Measurements from ENCODE around the gene RBM4B. TPM values are rescaled to one million over a fixed set of nuclear protein-coding genes. Genes with fewer than 3 reads are reported as not detected.

The RBM4B gene
- total RNA-seq, 1 experiment from 2014 or later, result 13.1 TPM

- DNase-seq, result no peak
- H3K27me3 ChIP-seq (ENCODE audit: control insufficient read depth, insufficient read depth, low read length), result no peaks in the 10 kb centered on the region
- peaks cover 57% of the 10 kb centered on the region for H3K36me3 ChIP-seq (replicated peaks; ENCODE audit: control insufficient read depth, insufficient read depth, low read length)
- no peak overlapping the region for H3K4me3 ChIP-seq (ENCODE audit: insufficient read depth, low read depth, low read length)
Measured at GRCh38 chr11:66629356-66629755, 48.3 kb downstream of the RBM4B start.

GRCh38 chr11:66628061-66628603, 49.6 kb downstream of the RBM4B start:
- Histone ChIP-seq H3K36me3 (replicated peaks; ENCODE audit: control insufficient read depth, insufficient read depth, low read length) (peaks cover 61% of the 10 kb centered on the region), H3K4me3 (ENCODE audit: insufficient read depth, low read depth, low read length) (no peak overlapping the region), H3K27me3 (ENCODE audit: control insufficient read depth, insufficient read depth, low read length) (no peaks in the 10 kb centered on the region)
- DNase-seq, result no peak

GRCh38 chr11:66626926-66627325, 50.8 kb downstream of the RBM4B start:
- Histone ChIP-seq H3K4me3 (ENCODE audit: insufficient read depth, low read depth, low read length) (no peak overlapping the region), H3K36me3 (replicated peaks; ENCODE audit: control insufficient read depth, insufficient read depth, low read length) (peaks cover 68% of the 10 kb centered on the region), H3K27me3 (ENCODE audit: control insufficient read depth, insufficient read depth, low read length) (no peaks in the 10 kb centered on the region)
- DNase-seq, result no peak

DNA sequence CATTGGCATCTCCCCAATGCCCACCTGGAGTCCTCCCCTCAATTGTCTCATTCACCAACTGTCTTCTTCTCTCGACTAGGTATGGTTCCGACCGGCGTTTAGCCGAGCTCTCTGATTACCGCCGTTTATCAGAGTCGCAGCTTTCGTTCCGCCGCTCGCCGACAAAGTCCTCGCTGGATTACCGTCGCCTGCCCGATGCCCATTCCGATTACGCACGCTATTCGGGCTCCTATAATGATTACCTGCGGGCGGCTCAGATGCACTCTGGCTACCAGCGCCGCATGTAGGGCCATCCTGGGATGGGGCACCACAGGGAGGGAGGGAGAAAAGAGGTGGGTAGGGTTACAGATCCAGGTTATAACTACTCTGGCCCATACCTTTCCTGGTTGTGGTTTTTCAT, 51.3 kb downstream of the RBM4B start:
- Histone ChIP-seq H3K36me3 (replicated peaks; ENCODE audit: control insufficient read depth, insufficient read depth, low read length) (peaks cover 68% of the 10 kb centered on the region), H3K4me3 (ENCODE audit: insufficient read depth, low read depth, low read length) (no peak overlapping the region), H3K27me3 (ENCODE audit: control insufficient read depth, insufficient read depth, low read length) (no peaks in the 10 kb centered on the region)
- no peak for DNase-seq

DNA sequence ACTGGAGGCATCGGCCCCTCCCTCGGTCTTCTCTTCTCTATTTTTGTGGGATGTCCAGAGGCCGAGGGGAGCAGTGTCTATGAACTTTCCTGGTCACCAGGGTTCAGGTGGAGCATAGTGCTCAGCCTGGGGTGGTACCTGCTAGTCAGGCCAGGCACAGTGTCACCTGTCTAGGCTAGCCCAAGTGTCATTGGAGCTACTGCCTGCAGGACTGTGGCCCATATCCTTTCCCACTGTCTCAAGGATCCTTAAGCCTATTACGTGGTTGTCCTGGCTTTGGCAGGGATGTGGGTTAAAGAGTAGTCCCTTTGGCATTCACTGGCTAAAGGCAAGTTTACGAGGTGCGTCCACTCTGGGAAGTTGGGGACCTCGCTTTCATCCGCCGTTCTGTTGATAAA, 51.9 kb downstream of the RBM4B start:
- no peak for DNase-seq
- Histone ChIP-seq H3K36me3 (replicated peaks; ENCODE audit: control insufficient read depth, insufficient read depth, low read length) (peaks cover 70% of the 10 kb centered on the region), H3K4me3 (ENCODE audit: insufficient read depth, low read depth, low read length) (no peak overlapping the region), H3K27me3 (ENCODE audit: control insufficient read depth, insufficient read depth, low read length) (no peaks in the 10 kb centered on the region)

GRCh38 chr11:66625041-66625751, 52.5 kb downstream of the RBM4B start:
- H3K36me3 ChIP-seq (replicated peaks; ENCODE audit: control insufficient read depth, insufficient read depth, low read length), result peaks cover 68% of the 10 kb centered on the region

GRCh38 chr11:66624450-66624849, 53.2 kb downstream of the RBM4B start:
- Histone ChIP-seq H3K27me3 (ENCODE audit: control insufficient read depth, insufficient read depth, low read length) (no peaks in the 10 kb centered on the region), H3K4me3 (ENCODE audit: insufficient read depth, low read depth, low read length) (no peak overlapping the region), H3K36me3 (replicated peaks; ENCODE audit: control insufficient read depth, insufficient read depth, low read length) (peaks cover 62% of the 10 kb centered on the region)
- DNase-seq, result no peak

More at GRCh38 chr11:66625041-66625751, 52.5 kb downstream of the RBM4B start:
- Histone ChIP-seq H3K4me3 (ENCODE audit: insufficient read depth, low read depth, low read length) (no peak overlapping the region), H3K27me3 (ENCODE audit: control insufficient read depth, insufficient read depth, low read length) (no peaks in the 10 kb centered on the region)
- DNase-seq, result no peak

GRCh38 chr11:66619080-66619554, 58.6 kb downstream of the RBM4B start:
- Histone ChIP-seq H3K4me3 (ENCODE audit: insufficient read depth, low read depth, low read length) (no peak overlapping the region), H3K36me3 (replicated peaks; ENCODE audit: control insufficient read depth, insufficient read depth, low read length) (peaks cover 28% of the 10 kb centered on the region), H3K27me3 (ENCODE audit: control insufficient read depth, insufficient read depth, low read length) (no peaks in the 10 kb centered on the region)
- no peak for DNase-seq

DNA sequence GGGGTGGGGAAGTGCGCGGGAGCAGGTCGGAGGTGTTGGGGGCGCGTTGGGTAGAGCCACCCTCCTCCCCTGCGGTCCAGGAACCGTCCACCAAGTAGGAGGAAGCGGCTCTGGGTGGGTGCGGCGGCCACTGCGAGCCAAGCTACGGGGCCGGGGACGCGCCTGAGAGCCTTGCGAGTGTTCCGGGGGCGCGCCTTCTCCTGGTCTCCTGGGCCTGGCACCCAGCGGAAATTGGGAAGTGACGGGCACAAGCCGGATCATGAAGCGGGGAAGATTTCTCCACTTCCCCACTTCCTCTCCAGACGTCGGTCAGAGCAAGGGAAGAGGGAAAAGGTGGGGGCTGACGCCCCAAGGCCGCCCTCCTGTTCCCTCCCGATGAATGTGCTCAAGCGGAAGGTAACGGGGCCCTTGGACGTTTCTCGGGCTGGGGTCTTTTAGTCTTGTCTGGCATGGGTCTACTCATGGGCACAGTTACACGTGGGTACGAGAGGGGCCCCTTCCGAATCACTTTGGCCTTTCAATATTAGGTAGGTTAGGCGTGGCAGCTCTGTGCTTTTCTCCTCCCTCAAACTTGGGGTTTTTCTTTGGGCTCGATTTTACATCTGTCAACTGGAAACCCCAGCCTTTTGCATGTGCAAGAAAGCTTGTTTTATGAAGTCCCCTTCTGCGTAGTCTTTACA, 60.4 kb downstream of the RBM4B start:
- Histone ChIP-seq H3K36me3 (replicated peaks; ENCODE audit: control insufficient read depth, insufficient read depth, low read length) (peaks cover 18% of the 10 kb centered on the region), H3K27me3 (ENCODE audit: control insufficient read depth, insufficient read depth, low read length) (no peaks in the 10 kb centered on the region), H3K4me3 (ENCODE audit: insufficient read depth, low read depth, low read length) (peak overlapping the region; percentile 97)
- DNase-seq, result no peak

GRCh38 chr11:66616379-66617154, 61.1 kb downstream of the RBM4B start, which contains the start of gene RBM14:
Gene RBM14 (plus strand): TSS chr11:66616630. CDS start chr11:66616721, 91 bp downstream.
- H3K27me3 ChIP-seq (ENCODE audit: control insufficient read depth, insufficient read depth, low read length), result no peaks in the 10 kb centered on the region
- peak within 1 kb of the TSS; percentile 97 for H3K4me3 ChIP-seq (ENCODE audit: insufficient read depth, low read depth, low read length)
- H3K36me3 ChIP-seq (replicated peaks; ENCODE audit: control insufficient read depth, insufficient read depth, low read length), result peaks cover 18% of the 10 kb centered on the region
- peak; percentile 100 for DNase-seq

Other genes starting within 250 kb of the RBM4B start
- 148 and 174 TPM in 2 replicates for gene MRPL11, start 239.0 kb downstream of the RBM4B start, total RNA-seq (2014; rRNA removed; shearing (Covaris generic))
- gene PELI3, start 211.0 kb downstream of the RBM4B start, total RNA-seq (2014; rRNA removed; shearing (Covaris generic)), result 8.1 and 9.5 TPM in 2 replicates
- 146 and 156 TPM in 2 replicates for gene DPP3, start 197.5 kb downstream of the RBM4B start, total RNA-seq (2014; rRNA removed; shearing (Covaris generic))
- gene BBS1, start 167.3 kb downstream of the RBM4B start, total RNA-seq (2014; rRNA removed; shearing (Covaris generic)), result 25.4 and 26.5 TPM in 2 replicates
- 14.8 and 25.8 TPM in 2 replicates for gene ZDHHC24, start 131.8 kb downstream of the RBM4B start, total RNA-seq (2014; rRNA removed; shearing (Covaris generic))
- 36.9 and 68.8 TPM in 2 replicates for gene ACTN3, start 131.0 kb downstream of the RBM4B start, total RNA-seq (2014; rRNA removed; shearing (Covaris generic))
- 4.8 and 5.1 TPM in 2 replicates for gene CTSF, start 109.3 kb downstream of the RBM4B start, total RNA-seq (2014; rRNA removed; shearing (Covaris generic))
- gene CCDC87, start 84.8 kb downstream of the RBM4B start, total RNA-seq (2014; rRNA removed; shearing (Covaris generic)), result 0.52 and 0.67 TPM in 2 replicates
- 47.6 and 53.7 TPM in 2 replicates for gene CCS, start 84.7 kb downstream of the RBM4B start, total RNA-seq (2014; rRNA removed; shearing (Covaris generic))
- gene RBM14, start 61.3 kb downstream of the RBM4B start, total RNA-seq (2014; rRNA removed; shearing (Covaris generic)), result 51.6 and 55.2 TPM in 2 replicates
- 120 and 134 TPM in 2 replicates for gene RBM4, start 39.2 kb downstream of the RBM4B start, total RNA-seq (2014; rRNA removed; shearing (Covaris generic))
- gene SPTBN2, start 51.3 kb upstream of the RBM4B start, total RNA-seq (2014; rRNA removed; shearing (Covaris generic)), result 39.2 and 51.2 TPM in 2 replicates
- gene RCE1, start 165.6 kb upstream of the RBM4B start, total RNA-seq (2014; rRNA removed; shearing (Covaris generic)), result 43.1 and 50.6 TPM in 2 replicates
- gene LRFN4, start 179.2 kb upstream of the RBM4B start, total RNA-seq (2014; rRNA removed; shearing (Covaris generic)), result 62.5 and 65.4 TPM in 2 replicates

Measured in H7 (cell line).